HG02678 (cell line): ENCODE measurements around the gene DCC.

Experiments used
- ATAC-seq: cut with Tn5 transposase; IDR thresholded peaks from one replicate; pipeline ENCODE4 v1.9.1; 2021; ENCODE audit warnings: mild to moderate bottlenecking, moderate library complexity; ENCODE audit not compliant: unreplicated experiment

DCC gene

DNA sequence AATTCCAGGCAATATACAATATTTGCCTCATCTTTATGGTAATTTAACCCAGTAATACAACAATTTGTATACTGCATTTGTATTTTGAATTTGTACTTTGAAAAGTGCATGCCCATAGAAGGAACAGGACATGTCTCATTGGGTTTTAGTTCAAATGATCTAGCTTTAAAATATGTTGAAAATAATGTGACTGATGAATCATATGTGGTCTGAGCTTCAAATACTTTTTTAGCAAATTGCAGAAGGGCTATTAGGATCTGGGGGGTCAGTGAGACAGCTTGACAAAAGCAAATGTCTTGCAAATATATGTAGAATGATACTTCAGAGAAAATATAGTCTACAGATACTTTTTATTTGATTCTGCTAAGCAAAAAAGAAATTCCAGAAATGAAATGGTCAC lies 248.9 kb downstream of the DCC start:
- no peak for ATAC-seq

DNA sequence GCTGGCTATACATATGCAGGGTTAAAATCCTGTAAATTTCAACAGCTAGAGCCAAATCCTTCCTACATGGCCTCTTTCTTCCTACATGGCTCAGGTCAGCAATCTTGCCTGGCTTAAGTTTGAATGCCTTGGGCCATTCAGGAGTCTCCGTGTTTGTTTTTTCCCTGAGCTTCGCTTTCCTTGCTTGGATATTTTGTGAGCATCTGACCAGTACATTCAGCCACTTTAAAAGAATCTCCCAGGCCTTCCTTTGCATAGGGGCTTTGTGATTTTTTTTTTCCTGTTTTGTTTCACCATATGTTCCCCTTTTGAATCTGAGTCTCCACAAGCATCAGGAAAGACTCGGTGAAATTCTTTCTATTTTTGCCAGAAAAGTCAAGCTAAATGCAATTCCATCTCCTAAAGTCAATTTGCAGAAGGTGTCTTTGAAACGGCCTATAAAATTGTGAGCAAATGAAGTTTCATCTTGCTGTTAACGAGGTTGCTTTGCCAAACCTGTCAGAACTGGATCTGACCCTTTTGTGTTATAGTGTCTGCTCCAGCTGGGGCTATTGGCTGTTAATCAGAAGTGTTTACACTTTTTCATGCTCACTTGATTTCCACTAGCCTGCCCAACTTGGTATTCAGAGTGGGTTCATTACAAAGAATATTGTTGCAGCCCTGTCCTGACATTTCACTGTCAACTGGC lies 256.9 kb downstream of the DCC start:
- ATAC-seq, result no peak

DNA sequence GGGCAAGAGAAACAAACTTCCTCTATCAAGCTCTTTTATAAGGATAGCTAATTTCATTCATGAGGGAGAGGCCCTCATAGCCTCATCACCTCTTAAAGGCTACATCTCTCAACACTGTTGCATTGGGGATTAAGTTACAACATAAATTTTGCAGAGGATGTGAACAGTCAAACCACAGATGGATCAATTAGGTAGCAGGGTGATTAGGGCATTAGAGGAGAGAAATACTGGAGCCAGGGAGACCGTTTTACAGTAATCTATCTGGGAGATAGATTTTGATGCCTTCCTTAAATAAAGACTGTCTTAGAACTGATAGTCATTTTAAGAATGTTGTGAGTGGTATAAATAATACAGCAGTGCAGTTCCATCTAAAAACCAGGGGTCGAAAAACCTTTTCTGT lies 258.9 kb downstream of the DCC start:
- no peak for ATAC-seq

DNA sequence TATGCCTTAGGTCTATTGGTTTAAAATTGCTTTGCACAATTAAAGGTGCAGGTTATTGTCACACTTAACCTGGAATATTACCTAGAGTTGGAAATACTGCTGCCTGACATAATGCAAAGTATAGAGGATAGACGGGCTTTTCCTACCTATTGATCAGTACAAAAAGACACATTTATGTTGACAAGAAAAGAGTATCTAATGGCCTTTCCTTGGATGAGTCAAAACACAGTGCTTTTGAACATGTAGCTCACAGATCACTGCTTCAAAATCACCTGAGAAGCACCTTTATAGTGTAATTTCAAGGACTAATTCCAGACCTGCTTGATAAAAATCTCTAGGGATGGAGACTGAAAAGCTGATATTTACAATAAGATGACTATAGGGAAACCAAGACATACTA lies 262.8 kb downstream of the DCC start:
- ATAC-seq, result no peak

DNA sequence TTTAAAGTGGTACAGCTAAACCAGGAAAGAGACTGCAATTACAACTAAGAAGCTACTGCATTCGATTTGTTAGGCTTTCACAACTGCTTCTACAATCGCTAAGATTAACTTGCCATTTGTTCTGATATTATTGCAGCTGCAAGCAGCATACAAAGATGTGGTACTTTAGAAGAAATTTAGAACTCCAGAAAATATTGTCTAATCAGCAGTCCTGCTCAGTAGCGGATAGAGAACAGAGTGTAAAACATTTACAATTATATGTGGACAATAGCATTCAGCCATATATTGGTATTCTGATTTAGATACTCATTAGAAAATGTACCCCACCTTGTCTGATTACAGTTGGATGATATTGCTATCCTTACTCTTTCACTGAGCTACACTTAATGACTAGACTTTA lies 265.3 kb downstream of the DCC start:
- no peak for ATAC-seq

DNA sequence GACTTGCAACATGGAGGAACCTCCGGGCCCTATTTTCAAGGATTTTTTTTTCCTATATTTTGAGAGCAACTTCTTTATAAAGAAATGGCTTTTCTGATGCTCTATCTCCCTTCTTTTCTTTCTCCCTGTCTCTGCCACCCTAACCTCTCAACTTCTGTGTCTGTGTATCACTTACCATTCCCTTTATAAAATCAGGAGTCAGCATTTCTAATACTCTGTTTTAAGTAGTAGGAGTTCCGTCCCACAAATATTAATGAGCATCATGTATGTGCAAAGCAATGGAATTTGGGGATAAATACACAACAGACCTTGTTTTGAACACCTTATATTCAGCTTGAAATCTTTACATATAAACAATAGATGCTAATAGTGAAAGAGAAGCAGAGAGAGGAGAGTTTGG lies 268.0 kb downstream of the DCC start:
- no peak for ATAC-seq

DNA sequence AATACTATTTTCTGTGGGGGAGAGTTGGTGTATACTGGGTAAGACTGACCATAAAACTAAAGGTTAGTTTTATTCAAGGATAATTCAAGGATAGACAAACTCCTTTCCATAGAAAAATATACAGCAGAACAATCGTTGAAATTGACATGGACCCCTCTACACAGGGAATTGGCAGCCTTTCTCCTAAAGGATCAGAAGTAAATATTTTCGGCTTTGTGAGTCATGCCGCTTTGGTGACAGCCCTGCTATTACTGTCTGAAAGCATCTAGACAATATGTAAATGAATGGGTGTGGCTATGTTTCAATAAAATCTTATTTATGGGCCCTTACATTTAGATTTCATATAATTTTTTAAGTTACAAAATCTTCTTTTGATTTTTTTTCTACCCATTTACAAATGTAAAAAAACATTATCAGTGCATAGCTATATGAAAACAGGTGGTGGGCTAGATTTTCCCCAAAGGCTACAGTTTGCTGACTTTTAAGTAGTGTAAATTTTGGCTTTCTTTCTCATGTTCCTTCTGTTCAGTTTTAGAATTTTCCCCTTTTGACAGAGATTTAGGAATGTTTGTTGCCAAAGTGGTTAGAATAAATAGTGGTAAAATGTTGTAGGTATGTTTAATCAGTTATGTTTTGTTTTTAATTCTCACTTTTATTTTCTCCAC lies 270.6 kb downstream of the DCC start:
- no peak for ATAC-seq

DNA sequence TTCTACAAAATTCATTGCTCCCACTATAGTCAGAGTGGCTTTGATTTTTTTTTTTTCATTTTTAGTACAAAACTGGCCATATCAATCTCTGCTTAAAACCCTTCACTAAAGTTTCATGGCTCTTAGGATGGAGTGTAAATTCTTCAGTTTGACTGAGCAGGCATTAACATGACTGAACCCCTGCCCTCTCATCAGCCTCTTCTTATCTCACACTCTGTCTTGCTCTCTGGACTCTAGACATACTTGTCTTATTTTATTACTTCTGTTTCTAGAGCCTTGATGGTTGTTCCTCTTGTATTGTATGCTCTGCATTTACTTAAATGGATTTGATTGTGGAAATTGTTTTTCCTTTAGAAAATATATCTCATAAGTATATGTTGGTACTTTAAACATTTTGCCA lies 272.4 kb downstream of the DCC start:
- no peak for ATAC-seq

DNA sequence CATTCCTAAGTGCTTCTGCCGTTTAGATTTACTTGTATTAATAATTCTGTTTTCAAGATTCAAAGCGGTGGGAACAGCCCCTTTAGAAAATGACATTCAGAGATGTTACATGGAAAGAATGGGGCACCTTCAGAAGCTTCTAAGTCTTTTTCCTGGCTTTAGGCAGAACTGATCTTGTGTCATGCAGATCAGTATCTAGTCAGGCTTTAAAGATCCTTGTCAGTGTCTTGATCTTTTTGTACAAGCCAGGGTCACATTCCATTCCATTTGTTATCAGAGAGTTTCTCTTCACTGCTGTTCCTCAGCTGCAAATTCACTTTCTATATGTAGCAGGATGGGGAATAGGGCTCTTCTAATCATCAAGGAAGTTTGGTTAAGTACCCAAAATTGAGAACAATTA lies 275.3 kb downstream of the DCC start:
- ATAC-seq, result no peak

DNA sequence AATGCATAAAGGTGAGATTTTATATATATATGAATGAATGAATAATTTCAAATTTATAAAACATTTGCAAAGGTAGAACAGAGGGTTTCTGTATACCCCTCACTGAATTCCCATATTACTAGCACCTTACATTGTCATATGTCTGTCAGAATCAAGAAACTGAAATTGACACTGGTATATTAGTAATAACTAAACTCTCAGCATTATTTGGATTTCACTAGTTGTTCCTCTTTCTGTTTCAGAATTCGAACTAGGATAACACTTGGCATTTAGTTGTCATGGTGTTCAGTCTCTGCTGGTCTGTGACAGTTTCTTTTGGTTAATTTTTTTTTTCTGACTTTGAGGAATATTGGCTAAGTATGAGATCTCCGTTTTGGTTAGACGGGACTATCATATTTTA lies 275.9 kb downstream of the DCC start:
- no peak for ATAC-seq

DNA sequence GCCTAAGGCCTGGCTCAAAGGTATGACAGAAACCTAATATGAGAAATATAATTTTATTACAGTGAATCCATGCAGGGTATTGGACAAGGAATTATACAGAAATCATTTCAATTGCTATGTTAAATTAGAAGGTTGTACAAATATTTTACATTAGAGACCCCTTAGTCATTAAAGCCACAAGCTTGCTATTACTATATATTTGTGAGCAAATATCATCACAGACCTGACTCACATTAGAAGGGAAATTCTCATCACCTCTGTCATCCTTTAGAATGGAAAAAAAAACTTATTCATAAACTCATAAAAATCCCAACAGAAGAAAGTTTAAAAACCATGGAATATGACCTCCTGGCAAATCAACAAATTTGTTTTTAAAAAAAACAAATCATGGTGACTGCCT lies 277.9 kb downstream of the DCC start:
- no peak for ATAC-seq

DNA sequence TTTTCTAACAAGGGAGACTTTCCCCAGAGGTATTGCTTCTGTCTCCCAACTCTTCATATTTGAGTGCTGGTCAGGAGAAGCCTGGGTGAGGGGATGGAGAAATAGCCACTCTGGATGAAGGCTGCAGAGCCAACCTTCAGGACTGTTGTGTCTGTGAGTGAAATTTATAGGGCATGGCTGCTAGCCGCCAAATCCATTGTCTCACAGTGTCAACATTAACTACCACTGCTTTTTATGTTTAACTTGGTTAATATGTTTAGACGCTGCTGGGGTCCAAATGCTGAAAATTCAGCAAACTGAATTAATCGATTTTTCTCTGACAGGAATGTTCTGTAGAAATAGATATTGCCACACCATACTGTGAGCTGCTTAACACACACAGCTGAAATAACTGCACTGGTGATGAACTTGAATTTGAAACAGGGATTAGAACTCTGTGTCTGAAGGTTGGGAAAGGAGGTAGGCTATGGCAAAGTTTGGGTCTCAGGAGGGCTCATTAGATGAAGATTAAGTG lies 281.0 kb downstream of the DCC start:
- ATAC-seq, result no peak

DNA sequence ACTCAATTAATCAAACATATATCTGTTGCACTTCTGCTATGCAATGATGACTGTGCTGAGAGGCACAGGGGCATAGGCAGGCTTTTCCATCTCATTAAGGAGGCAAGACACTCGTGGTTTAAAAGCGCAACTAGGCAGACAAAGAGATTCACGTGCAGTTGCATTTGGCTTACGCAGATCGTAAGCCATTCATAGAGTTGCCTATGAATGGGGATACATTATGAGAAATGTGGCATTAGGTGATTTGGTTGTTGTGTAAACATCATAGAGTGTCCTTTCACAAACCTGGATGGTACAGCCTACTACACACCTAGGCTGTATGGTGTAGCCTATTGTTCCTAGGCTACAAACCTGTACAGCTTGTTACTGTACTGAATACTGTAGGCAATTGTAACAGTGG lies 284.7 kb downstream of the DCC start:
- no peak for ATAC-seq

DNA sequence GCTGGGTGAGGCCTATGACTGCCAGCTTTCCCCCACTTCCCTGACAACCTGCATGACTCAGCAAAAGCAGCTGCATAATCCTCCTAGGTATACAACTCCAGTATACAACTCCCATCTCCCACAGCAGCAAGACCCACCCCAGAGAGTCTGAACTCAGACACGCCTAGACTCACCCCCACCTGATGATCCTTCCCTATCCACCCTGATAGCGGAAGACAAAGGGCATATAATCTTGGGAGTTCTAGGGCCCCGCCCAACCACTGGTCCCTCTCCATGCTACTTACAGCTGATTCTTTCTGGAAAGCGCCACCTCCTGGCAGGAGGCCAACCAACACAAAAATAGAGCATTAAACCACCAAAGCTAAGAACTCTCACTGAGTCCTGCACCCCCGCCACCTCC lies 296.5 kb downstream of the DCC start:
- no peak for ATAC-seq

DNA sequence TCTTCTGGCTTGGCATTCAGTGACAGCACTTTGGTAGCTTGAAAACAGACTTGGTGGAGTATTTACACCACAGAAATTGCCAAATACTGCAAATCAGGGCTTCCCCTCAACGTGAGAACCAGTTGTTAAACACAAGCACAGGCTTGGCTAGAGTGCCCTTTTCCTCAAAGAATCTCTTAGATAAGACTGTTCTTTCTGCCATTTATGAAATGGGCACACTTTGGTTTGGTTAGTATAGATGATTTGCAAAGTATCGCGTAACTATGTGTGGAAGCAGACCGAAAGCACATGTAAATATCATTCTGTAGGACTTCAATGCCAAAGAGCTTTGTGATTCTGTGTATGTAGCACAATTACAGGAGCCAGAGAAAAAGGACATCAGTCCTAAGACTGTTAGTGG lies 308.2 kb downstream of the DCC start:
- no peak for ATAC-seq

DNA sequence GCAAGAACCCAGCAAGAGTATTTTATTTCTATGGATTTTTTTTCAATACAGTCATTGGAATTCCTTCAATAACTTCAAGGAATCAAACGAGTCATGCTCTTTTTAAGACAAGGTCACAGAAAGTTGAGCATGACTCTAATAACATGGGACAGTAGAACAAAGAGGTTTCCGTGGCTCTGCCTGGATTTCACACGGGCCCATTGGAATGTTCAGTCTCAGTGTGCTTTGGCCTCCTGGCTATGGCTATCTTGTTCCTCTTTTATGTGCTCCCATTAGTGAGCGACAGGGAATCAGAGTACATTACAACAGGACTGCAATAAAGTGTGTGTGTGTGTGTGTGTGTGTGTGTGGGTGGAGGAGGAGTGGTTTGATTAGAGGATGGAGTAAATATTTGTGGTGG lies 312.4 kb downstream of the DCC start:
- ATAC-seq, result no peak

DNA sequence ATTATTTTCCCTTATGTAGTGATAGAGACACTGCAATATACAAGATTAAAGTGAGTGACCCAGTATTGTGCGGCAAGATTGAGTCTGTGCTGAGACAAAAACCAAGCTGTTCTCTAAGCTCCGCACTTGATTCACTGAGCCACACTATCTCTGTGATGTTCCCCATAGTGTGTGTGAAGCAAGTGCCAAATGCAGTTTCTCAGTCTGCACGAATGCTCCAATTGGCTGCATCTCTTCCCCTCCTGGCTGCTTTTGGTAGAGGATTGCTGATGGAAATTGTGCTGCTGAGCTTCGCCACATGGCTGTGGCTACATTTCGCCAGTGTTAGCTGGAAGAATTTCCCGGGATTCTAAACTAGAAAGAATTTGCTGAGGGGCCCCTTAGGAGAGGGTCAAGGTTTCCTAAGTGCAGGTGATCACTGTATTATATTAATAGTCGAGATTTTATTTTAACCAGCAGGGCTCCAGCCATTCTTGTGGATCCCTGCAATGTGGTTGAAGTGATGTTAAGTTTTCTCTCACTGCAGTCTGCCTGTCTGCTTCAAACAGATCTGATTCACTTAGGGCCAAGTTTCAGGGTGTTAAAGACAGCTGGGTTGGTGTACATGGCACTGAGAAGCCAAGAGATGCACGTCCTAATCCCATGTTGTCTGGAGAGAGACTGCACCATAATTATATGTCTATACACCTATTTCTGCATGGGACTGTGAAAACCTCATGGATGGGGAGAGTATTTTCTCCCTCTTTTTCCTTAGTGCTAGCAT lies 317.2 kb downstream of the DCC start:
- ATAC-seq, result no peak

DNA sequence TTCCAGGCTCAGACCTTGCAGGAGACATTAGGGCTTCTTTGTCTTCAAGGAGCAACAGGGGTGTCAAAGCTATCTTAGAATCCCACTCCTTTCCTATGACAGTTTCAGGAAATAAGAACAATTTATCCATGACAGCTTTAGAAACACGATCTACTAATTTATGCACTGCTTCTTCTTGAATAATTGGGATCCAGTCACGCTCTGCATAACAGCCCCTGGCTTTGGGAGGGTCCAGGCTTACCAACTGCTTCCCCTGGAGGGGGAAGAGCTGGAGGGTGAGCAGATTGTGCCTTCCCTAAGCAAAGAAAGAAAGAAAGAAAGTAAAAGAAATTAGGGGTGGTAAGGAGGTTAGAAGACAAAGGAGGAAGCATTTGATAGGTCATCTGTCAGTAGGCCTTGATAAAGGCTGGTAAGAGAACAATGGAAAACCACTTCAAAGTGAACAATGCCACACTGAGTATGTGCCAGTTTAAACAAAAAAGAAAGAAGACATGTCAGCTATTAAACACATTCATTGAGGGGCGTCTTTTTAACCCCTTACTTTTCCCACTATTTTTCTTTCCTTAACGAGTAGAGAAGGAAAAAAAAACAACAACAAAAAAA lies 327.6 kb downstream of the DCC start:
- ATAC-seq, result no peak

DNA sequence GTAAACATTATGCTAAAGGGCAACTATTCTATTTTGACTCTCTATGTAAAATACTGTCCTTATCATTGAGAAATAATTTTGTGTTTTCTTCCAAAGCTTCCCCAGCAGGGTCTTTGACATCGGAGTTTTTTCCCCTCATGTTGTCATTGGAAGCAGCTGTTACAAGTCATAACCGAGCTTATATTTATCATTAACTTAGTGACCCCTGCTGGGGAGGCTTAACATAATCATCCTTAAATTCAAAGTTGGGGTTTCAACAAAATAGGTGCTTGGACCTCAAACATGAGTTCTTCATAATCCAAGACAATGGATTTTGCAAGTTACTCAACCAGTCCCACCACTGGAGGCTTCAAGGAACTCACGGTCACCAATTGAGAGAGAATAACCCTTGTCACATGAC lies 330.9 kb downstream of the DCC start:
- ATAC-seq, result no peak

DNA sequence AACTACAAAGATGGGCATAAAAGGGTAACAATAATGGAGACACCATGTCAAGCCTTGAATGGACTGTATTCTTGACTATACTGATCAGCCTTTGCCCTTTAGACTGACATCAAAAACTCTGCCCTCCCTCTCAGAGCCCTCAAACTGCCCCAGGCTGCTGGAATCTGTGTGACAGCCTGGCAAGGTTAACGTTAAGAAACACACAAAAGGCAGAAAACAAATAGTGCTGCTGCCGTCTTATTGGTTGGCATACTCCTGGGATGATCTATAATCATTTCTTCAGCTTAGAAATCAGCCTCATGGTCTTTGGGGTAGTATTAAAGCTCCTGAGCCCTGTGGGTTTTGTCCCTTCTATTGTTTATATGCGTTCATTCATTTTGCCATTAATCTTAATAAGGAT lies 338.0 kb downstream of the DCC start:
- no peak for ATAC-seq

DNA sequence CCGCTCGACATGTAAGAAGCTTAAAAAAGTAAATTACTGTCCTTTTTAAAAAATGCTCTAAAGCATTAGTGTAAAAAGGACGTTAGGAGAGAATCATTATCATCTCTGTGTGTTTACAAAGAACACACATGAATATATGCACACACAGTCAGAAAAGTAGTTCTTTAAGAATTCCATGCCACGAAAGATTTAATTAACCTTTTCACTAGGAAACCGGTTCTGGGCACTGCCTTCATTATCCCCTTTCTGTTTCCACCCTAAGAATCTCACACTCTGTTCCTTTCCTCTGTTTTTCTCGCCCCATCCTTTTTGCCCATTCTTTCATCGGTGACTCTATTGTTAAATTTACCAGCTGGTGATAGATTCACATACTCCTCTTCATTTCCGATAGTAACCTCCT lies 338.6 kb downstream of the DCC start:
- no peak for ATAC-seq

DNA sequence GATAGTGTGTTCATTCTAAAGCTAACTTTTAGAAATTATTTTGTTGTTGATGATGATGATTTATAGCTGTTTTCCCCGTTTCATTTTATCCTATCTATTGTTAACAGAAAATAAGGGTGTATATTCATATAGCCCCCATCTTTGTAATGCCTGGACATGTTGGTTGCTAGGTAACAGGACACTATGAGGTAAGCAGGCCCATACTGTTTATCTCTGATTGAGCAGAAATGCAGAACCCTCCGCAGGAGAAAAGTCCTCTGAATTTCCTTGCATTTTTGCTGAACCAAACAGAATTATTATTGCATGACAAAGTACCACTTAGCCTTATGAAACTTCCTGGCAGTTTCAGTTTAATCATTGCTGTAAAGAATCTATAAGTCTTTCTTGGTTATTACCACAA lies 339.4 kb downstream of the DCC start:
- ATAC-seq, result no peak
